ENCODE measurements around the gene RAB3IL1. TPM values are rescaled to one million over a fixed set of nuclear protein-coding genes. Genes with fewer than 3 reads are reported as not detected.
A peak's percentile ranks its signal among the peaks of the same experiment; 100 is the strongest.

The RAB3IL1 gene
- total and polyA plus RNA-seq, 9 of the 15 experiments (the other 6 are each of a cell fraction or from before 2014, with no cell fraction given): 0.15 to 42.6 (median 15.5) TPM

DNA sequence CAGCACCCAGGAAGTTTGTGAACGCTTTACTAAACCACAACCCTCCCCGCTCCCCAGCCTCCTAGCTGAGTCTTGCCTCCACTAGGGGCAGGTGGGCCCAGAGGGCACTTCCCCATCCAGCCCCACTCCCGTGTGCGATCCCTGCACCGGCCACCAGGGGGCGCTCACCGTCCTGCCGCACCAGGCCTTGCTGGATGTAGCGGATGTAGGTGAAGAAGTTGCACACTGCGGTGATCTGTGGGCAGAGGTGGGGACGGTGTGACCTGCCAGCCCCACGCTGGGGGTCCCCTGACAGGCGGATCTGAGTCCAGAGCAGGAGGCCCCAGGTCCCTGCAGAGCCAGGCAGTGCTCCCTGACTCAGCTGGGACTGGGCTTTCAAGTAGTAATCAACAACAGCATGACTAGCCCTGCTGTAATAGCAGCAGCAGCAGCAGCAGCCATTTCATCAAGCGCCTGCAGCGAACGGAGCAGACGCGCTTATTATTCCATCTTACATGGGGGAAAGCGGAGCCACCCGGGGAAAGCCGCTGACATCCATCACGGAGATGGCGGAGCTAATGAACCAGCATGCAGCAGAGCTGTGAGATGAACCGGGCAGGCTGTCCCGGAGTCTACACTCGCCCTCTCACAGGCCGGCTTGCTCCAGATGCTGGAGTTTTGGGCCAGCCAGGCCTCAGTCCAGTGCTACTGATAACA lies 18.1 kb downstream of the RAB3IL1 start (continued):
- TF ChIP-seq, protein P1, sequence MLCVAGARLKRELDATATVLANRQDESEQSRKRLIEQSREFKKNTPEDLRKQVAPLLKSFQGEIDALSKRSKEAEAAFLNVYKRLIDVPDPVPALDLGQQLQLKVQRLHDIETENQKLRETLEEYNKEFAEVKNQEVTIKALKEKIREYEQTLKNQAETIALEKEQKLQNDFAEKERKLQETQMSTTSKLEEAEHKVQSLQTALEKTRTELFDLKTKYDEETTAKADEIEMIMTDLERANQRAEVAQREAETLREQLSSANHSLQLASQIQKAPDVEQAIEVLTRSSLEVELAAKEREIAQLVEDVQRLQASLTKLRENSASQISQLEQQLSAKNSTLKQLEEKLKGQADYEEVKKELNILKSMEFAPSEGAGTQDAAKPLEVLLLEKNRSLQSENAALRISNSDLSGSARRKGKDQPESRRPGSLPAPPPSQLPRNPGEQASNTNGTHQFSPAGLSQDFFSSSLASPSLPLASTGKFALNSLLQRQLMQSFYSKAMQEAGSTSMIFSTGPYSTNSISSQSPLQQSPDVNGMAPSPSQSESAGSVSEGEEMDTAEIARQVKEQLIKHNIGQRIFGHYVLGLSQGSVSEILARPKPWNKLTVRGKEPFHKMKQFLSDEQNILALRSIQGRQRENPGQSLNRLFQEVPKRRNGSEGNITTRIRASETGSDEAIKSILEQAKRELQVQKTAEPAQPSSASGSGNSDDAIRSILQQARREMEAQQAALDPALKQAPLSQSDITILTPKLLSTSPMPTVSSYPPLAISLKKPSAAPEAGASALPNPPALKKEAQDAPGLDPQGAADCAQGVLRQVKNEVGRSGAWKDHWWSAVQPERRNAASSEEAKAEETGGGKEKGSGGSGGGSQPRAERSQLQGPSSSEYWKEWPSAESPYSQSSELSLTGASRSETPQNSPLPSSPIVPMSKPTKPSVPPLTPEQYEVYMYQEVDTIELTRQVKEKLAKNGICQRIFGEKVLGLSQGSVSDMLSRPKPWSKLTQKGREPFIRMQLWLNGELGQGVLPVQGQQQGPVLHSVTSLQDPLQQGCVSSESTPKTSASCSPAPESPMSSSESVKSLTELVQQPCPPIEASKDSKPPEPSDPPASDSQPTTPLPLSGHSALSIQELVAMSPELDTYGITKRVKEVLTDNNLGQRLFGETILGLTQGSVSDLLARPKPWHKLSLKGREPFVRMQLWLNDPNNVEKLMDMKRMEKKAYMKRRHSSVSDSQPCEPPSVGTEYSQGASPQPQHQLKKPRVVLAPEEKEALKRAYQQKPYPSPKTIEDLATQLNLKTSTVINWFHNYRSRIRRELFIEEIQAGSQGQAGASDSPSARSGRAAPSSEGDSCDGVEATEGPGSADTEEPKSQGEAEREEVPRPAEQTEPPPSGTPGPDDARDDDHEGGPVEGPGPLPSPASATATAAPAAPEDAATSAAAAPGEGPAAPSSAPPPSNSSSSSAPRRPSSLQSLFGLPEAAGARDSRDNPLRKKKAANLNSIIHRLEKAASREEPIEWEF (CRISPR knock-in tag; IDR thresholded peaks at IDR 0.05): no peak
- no peak for TF ChIP-seq ZKSCAN3 (CRISPR knock-in tag; IDR thresholded peaks at IDR 0.05)
- TF ChIP-seq, protein P2, sequence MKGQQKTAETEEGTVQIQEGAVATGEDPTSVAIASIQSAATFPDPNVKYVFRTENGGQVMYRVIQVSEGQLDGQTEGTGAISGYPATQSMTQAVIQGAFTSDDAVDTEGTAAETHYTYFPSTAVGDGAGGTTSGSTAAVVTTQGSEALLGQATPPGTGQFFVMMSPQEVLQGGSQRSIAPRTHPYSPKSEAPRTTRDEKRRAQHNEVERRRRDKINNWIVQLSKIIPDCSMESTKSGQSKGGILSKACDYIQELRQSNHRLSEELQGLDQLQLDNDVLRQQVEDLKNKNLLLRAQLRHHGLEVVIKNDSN (CRISPR knock-in tag; IDR thresholded peaks at IDR 0.05): no peak
- peak; percentile 52 for TF ChIP-seq ZFX (CRISPR knock-in tag; IDR thresholded peaks at IDR 0.05)
- TF ChIP-seq ZNF780A (CRISPR knock-in tag; IDR thresholded peaks at IDR 0.05): no peak
- TF ChIP-seq, protein P3, sequence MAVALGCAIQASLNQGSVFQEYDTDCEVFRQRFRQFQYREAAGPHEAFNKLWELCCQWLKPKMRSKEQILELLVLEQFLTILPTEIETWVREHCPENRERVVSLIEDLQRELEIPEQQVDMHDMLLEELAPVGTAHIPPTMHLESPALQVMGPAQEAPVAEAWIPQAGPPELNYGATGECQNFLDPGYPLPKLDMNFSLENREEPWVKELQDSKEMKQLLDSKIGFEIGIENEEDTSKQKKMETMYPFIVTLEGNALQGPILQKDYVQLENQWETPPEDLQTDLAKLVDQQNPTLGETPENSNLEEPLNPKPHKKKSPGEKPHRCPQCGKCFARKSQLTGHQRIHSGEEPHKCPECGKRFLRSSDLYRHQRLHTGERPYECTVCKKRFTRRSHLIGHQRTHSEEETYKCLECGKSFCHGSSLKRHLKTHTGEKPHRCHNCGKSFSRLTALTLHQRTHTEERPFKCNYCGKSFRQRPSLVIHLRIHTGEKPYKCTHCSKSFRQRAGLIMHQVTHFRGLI (CRISPR knock-in tag; IDR thresholded peaks at IDR 0.05): no peak
- no peak for TF ChIP-seq DIDO1 (tag; IDR thresholded peaks at IDR 0.05; ENCODE audit: low read depth)
- TF ChIP-seq PHF20 (IDR thresholded peaks at IDR 0.05; ENCODE audit: partially characterized antibody): peak; percentile 32
- TF ChIP-seq CC2D1A (IDR thresholded peaks at IDR 0.05): peak; percentile 68
- TF ChIP-seq ZEB2 (IDR thresholded peaks at IDR 0.05): no peak
- TF ChIP-seq, protein P4, sequence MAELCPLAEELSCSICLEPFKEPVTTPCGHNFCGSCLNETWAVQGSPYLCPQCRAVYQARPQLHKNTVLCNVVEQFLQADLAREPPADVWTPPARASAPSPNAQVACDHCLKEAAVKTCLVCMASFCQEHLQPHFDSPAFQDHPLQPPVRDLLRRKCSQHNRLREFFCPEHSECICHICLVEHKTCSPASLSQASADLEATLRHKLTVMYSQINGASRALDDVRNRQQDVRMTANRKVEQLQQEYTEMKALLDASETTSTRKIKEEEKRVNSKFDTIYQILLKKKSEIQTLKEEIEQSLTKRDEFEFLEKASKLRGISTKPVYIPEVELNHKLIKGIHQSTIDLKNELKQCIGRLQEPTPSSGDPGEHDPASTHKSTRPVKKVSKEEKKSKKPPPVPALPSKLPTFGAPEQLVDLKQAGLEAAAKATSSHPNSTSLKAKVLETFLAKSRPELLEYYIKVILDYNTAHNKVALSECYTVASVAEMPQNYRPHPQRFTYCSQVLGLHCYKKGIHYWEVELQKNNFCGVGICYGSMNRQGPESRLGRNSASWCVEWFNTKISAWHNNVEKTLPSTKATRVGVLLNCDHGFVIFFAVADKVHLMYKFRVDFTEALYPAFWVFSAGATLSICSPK (IDR thresholded peaks at IDR 0.05; ENCODE audit: borderline replicate concordance): no peak
- no peak for TF ChIP-seq ZNF444 (CRISPR knock-in tag; IDR thresholded peaks at IDR 0.05)
- TF ChIP-seq, protein P5, sequence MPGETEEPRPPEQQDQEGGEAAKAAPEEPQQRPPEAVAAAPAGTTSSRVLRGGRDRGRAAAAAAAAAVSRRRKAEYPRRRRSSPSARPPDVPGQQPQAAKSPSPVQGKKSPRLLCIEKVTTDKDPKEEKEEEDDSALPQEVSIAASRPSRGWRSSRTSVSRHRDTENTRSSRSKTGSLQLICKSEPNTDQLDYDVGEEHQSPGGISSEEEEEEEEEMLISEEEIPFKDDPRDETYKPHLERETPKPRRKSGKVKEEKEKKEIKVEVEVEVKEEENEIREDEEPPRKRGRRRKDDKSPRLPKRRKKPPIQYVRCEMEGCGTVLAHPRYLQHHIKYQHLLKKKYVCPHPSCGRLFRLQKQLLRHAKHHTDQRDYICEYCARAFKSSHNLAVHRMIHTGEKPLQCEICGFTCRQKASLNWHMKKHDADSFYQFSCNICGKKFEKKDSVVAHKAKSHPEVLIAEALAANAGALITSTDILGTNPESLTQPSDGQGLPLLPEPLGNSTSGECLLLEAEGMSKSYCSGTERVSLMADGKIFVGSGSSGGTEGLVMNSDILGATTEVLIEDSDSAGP (CRISPR knock-in tag; IDR thresholded peaks at IDR 0.05): no peak
- TF ChIP-seq, protein P6, sequence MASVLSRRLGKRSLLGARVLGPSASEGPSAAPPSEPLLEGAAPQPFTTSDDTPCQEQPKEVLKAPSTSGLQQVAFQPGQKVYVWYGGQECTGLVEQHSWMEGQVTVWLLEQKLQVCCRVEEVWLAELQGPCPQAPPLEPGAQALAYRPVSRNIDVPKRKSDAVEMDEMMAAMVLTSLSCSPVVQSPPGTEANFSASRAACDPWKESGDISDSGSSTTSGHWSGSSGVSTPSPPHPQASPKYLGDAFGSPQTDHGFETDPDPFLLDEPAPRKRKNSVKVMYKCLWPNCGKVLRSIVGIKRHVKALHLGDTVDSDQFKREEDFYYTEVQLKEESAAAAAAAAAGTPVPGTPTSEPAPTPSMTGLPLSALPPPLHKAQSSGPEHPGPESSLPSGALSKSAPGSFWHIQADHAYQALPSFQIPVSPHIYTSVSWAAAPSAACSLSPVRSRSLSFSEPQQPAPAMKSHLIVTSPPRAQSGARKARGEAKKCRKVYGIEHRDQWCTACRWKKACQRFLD (CRISPR knock-in tag; IDR thresholded peaks at IDR 0.05): no peak; the same call in 1 of the 2 replicates
- TF ChIP-seq LCOR (CRISPR knock-in tag; IDR thresholded peaks at IDR 0.05): no peak

Data from K562 (cell line).